CD4-positive, alpha-beta T cell treated with Interleukin-2 at 100 ng/mL for 4 hours (primary cell): Measurements from ENCODE around the gene HIVEP3.
"Not testable (repeated sequence)": the region's sequence is repeated elsewhere in the genome, so short reads cannot be mapped to it uniquely, and the experiment has no call there.

ENCODE experiments used
- DNase-seq: peaks from one replicate; pipeline ENCODE4 v3.0.0-alpha.2; 2020; ENCODE audit warnings: low spot score

HIVEP3 gene

GRCh38 chr1:41557751-41558455 is 360.8 kb downstream of the HIVEP3 start:
- DNase-seq: no peak

- DNase-seq: not testable (repeated sequence)
Measured at GRCh38 chr1:41554746-41555145, 364.0 kb downstream of the HIVEP3 start.

- DNase-seq: no peak
Measured at GRCh38 chr1:41547781-41548560, 370.8 kb downstream of the HIVEP3 start.

GRCh38 chr1:41547336-41547735 is 371.4 kb downstream of the HIVEP3 start:
- DNase-seq: no peak

- DNase-seq: no peak
Measured at GRCh38 chr1:41546833-41547135, 371.9 kb downstream of the HIVEP3 start.

- DNase-seq: no peak
Measured at GRCh38 chr1:41545996-41546832, 372.5 kb downstream of the HIVEP3 start.

- no peak for DNase-seq
Measured at GRCh38 chr1:41542196-41542930, 376.4 kb downstream of the HIVEP3 start.

GRCh38 chr1:41541592-41541952 is 377.1 kb downstream of the HIVEP3 start:
- DNase-seq: no peak

GRCh38 chr1:41540886-41541591 is 377.7 kb downstream of the HIVEP3 start:
- DNase-seq: no peak

GRCh38 chr1:41539999-41540398 is 378.7 kb downstream of the HIVEP3 start:
- no peak for DNase-seq

- DNase-seq: no peak
Measured at GRCh38 chr1:41539418-41539805, 379.3 kb downstream of the HIVEP3 start.

GRCh38 chr1:41538741-41539417 is 379.8 kb downstream of the HIVEP3 start:
- DNase-seq: no peak

GRCh38 chr1:41537788-41538351 is 380.9 kb downstream of the HIVEP3 start:
- no peak for DNase-seq

- no peak for DNase-seq
Measured at GRCh38 chr1:41537251-41537650, 381.5 kb downstream of the HIVEP3 start.

GRCh38 chr1:41536361-41536802 is 382.3 kb downstream of the HIVEP3 start:
- no peak for DNase-seq

- no peak for DNase-seq
Measured at GRCh38 chr1:41535716-41536115, 383.0 kb downstream of the HIVEP3 start.

- no peak for DNase-seq
Measured at GRCh38 chr1:41535276-41535675, 383.4 kb downstream of the HIVEP3 start.

- no peak for DNase-seq
Measured at GRCh38 chr1:41534181-41535076, 384.3 kb downstream of the HIVEP3 start.

GRCh38 chr1:41533731-41534080 is 385.0 kb downstream of the HIVEP3 start:
- no peak for DNase-seq
